ENCODE measurements around the gene TRIM32.

GRCh38 chr9:116733010-116733641 lies 46.0 kb downstream of the TRIM32 start:
- TF ChIP-seq CTCF (IDR thresholded peaks at IDR 0.05) (no peak), POLR2AphosphoS5 (IDR thresholded peaks at IDR 0.05) (no peak), POLR2A (IDR thresholded peaks at IDR 0.05) (no peak)

All from sigmoid colon (tissue), 4 donors.